Liver (tissue), 3 donors: ENCODE results near the gene TP63.

Experiments used
- EGR1 ChIP-seq, 2 donors: IDR thresholded peaks; 2 replicates each; pipeline ENCODE4 v1.6.1; 2016 to 2018; ENCODE audit warnings: antibody characterized with exemption in 2 of 2, low read depth in 2 of 2
- REST ChIP-seq: IDR thresholded peaks from 2 replicates; pipeline ENCODE4 v1.6.1; 2016; ENCODE audit warnings: antibody characterized with exemption, mild to moderate bottlenecking
- RXRA ChIP-seq, 2 donors: IDR thresholded peaks; 2 replicates each; pipeline ENCODE4 v1.6.1; 2017 to 2018; ENCODE audit warnings: antibody characterized with exemption in 2 of 2, mild to moderate bottlenecking in 1 of 2
- TAF1 ChIP-seq: conservative IDR thresholded peaks from 2 replicates; pipeline ENCODE4 v1.6.1; 2016; ENCODE audit warnings: antibody characterized with exemption, mild to moderate bottlenecking
- TF ChIP-seq, protein P1 (sequence below): fragments of 150-350 bp; IDR thresholded peaks from 2 replicates; pipeline ENCODE4 v1.5.1; 2017; ENCODE audit warnings: improper control_type of control experiment, low read depth, low read length; ENCODE audit not compliant: missing input control
- TF ChIP-seq, protein P2 (sequence below): IDR thresholded peaks from 2 replicates; pipeline ENCODE4 v1.6.1; 2016; ENCODE audit warnings: antibody characterized with exemption
- TF ChIP-seq, protein P3 (sequence below): IDR thresholded peaks from 2 replicates; pipeline ENCODE4 v1.6.1; 2016; ENCODE audit warnings: antibody characterized with exemption
- donor health status: healthy.
- donor health status: healthy.

DNA sequence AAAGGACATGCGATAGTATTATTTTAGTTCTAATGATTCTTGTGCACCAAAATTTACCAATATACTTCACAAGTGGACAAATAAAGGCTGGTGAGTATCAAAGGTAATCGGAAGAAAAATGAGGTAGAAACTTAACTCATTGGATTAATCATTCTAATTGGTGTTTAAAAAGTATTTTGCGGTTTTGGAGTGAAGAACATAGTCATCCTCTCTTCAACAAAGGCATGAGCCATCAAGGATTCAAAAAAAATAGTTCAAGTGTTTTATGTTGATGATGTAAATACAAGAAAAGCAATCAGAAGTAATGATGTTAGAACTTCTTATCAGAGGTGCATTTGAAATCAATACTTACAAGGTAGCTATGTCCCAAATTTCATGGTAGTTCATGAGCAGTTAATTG is 268.0 kb downstream of the TP63 start:
- TF ChIP-seq, protein P1, sequence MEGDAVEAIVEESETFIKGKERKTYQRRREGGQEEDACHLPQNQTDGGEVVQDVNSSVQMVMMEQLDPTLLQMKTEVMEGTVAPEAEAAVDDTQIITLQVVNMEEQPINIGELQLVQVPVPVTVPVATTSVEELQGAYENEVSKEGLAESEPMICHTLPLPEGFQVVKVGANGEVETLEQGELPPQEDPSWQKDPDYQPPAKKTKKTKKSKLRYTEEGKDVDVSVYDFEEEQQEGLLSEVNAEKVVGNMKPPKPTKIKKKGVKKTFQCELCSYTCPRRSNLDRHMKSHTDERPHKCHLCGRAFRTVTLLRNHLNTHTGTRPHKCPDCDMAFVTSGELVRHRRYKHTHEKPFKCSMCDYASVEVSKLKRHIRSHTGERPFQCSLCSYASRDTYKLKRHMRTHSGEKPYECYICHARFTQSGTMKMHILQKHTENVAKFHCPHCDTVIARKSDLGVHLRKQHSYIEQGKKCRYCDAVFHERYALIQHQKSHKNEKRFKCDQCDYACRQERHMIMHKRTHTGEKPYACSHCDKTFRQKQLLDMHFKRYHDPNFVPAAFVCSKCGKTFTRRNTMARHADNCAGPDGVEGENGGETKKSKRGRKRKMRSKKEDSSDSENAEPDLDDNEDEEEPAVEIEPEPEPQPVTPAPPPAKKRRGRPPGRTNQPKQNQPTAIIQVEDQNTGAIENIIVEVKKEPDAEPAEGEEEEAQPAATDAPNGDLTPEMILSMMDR, result no peak
- TF ChIP-seq REST (no peak), EGR1 (IDR thresholded peaks at IDR 0.05; ENCODE audit: low read depth in 2 of 2) (no peak), RXRA (IDR thresholded peaks at IDR 0.05) (no peak), TAF1 (no peak)
- TF ChIP-seq, protein P2, sequence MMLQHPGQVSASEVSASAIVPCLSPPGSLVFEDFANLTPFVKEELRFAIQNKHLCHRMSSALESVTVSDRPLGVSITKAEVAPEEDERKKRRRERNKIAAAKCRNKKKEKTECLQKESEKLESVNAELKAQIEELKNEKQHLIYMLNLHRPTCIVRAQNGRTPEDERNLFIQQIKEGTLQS, result no peak
- TF ChIP-seq, protein P3, sequence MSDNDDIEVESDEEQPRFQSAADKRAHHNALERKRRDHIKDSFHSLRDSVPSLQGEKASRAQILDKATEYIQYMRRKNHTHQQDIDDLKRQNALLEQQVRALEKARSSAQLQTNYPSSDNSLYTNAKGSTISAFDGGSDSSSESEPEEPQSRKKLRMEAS, result no peak
